ENCODE data around the gene ZNF140. TPM values are rescaled to one million over a fixed set of nuclear protein-coding genes. Genes with fewer than 3 reads are reported as not detected.

ZNF140 gene
- total RNA-seq, 1 experiment from 2014 or later = 11.1 TPM

- Histone ChIP-seq H3K27ac (no peak overlapping the region), H4K20me1 (ENCODE audit: insufficient read depth) (no peaks in the 10 kb centered on the region), H3K27me3 (ENCODE audit: insufficient read depth, low read depth) (no peaks in the 10 kb centered on the region), H3K9me2 (ENCODE audit: insufficient read depth) (no peaks in the 10 kb centered on the region), H3F3A (ENCODE audit: insufficient read depth, low read depth) (no peaks in the 10 kb centered on the region), H3K4me3 (no peak overlapping the region), H3K4me1 (replicated peaks; ENCODE audit: insufficient read depth) (no peaks in the 10 kb centered on the region), H3K4me2 (no peak overlapping the region), H3K79me2 (ENCODE audit: low read depth) (no peaks in the 10 kb centered on the region), H3K36me3 (ENCODE audit: low read depth) (0 out of 2 replicates have a peak, but pooled peaks cover 15% of the 10 kb centered on the region), H3K9me3 (ENCODE audit: insufficient read depth, low read depth) (peaks cover 48% of the 10 kb centered on the region), H2AFZ (no peak overlapping the region)
- BruUV-seq (replicated peaks) = no TSS peak
- TF ChIP-seq CTCF (conservative IDR thresholded peaks at IDR 0.05) (no peak), EZH2 (IDR thresholded peaks at IDR 0.05; ENCODE audit: low read depth) (no peak)
- CTCF ChIA-PET = no interaction called here
- no peak for DNase-seq
- POLR2A ChIA-PET (ENCODE audit: unreplicated experiment) = no interaction called here
- intact Hi-C loops (cut with micrococcal nuclease; ENCODE audit: unreplicated experiment) = no loop called here
Observed at GRCh38 chr12:133156125-133156690, 75.5 kb downstream of the ZNF140 start.

Other genes with a start within 250 kb of the ZNF140 start
- 15.5 and 17.8 TPM in 2 replicates for gene CHFR, start 193.3 kb upstream of the ZNF140 start, total RNA-seq (2021)
- gene ZNF605, start 124.6 kb upstream of the ZNF140 start, total RNA-seq (2021) = 10.9 and 13.5 TPM in 2 replicates
- 13.2 and 20.6 TPM in 2 replicates for gene ZNF26, start 94.6 kb upstream of the ZNF140 start, total RNA-seq (2021)
- 16.2 and 18.0 TPM in 2 replicates for gene ZNF84, start 43.4 kb upstream of the ZNF140 start, total RNA-seq (2021)
- gene ZNF891, start 49.4 kb downstream of the ZNF140 start, total RNA-seq (2021) = 2.4 and 3.2 TPM in 2 replicates
- 7.3 and 9.5 TPM in 2 replicates for gene ZNF10, start 49.7 kb downstream of the ZNF140 start, total RNA-seq (2021)
- 14.0 and 14.7 TPM in 2 replicates for gene ZNF268, start 100.6 kb downstream of the ZNF140 start, total RNA-seq (2021)
- not detected in 2 replicates for gene ANHX, start 155.0 kb downstream of the ZNF140 start, total RNA-seq (2021)

Data from PC-9 (cell line).